ENCODE data around the gene ITFG1.

ITFG1 gene

GRCh38 chr16:47125757-47126156, 335.1 kb downstream of the ITFG1 start:
- TF ChIP-seq CTCF (IDR thresholded peaks at IDR 0.05; ENCODE audit: low read depth, low read length, missing control alignments) = no peak
- H3K4me3 ChIP-seq (replicated peaks; ENCODE audit: low read depth, low read length) = no peak overlapping the region
- DNase-seq (ENCODE audit: extremely low read depth, low read depth) = no peak

DNA sequence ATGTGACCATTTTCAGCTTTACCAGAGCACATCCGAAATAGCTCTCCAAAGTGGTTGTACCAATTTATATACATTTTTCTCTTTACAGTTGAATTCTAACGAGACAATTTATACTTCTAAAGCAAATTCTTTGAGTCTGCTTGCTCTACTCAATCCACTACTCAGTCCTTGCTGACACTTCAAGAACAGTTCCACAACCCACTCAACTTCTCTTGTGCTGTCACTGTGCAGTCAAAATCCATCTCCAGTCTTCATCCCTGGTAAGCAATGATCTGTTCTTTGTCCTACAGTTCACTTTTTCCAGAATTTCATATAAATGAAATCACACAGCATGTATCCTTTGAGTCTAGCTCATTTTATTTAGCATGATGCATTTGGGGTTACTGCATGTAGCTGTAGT, 347.7 kb downstream of the ITFG1 start:
- no peak for DNase-seq (ENCODE audit: extremely low read depth, low read depth)
- TF ChIP-seq CTCF (IDR thresholded peaks at IDR 0.05; ENCODE audit: low read depth, low read length, missing control alignments) = no peak
- H3K4me3 ChIP-seq (replicated peaks; ENCODE audit: low read depth, low read length) = no peak overlapping the region

GRCh38 chr16:47110939-47111338, 349.9 kb downstream of the ITFG1 start:
- no peak for DNase-seq (ENCODE audit: extremely low read depth, low read depth)
- no peak overlapping the region for H3K4me3 ChIP-seq (replicated peaks; ENCODE audit: low read depth, low read length)
- TF ChIP-seq CTCF (IDR thresholded peaks at IDR 0.05; ENCODE audit: low read depth, low read length, missing control alignments) = no peak

GRCh38 chr16:47109361-47109760, 351.5 kb downstream of the ITFG1 start:
- TF ChIP-seq CTCF (IDR thresholded peaks at IDR 0.05; ENCODE audit: low read depth, low read length, missing control alignments) = no peak
- no peak overlapping the region for H3K4me3 ChIP-seq (replicated peaks; ENCODE audit: low read depth, low read length)
- DNase-seq (ENCODE audit: extremely low read depth, low read depth) = no peak

Measured in HFF-Myc (cell line).